Measurements from ENCODE around the gene MEF2A.

The MEF2A gene

GRCh38 chr15:99564221-99565048, 1.3 kb upstream of the MEF2A start:
- no peak for DNase-seq (ENCODE audit: low read depth in 3 of 3)

- no peak for DNase-seq (ENCODE audit: low read depth in 3 of 3)
These were observed 810 bp upstream of the MEF2A start for GRCh38 chr15:99565049-99565298.

GRCh38 chr15:99566157-99566897, 543 bp downstream of the MEF2A start:
- DNase-seq (ENCODE audit: low read depth in 3 of 3) = no peak

- no peak for DNase-seq (ENCODE audit: low read depth in 3 of 3)
These were observed 3.0 kb downstream of the MEF2A start for GRCh38 chr15:99568625-99569352.

GRCh38 chr15:99571299-99571698, 5.5 kb downstream of the MEF2A start:
- DNase-seq (ENCODE audit: low read depth in 3 of 3) = no peak

- DNase-seq (ENCODE audit: low read depth in 3 of 3) = no peak
These were observed 8.3 kb downstream of the MEF2A start for GRCh38 chr15:99574048-99574447.

GRCh38 chr15:99574502-99574901, 8.7 kb downstream of the MEF2A start:
- DNase-seq (ENCODE audit: low read depth in 3 of 3) = no peak

- no peak for DNase-seq (ENCODE audit: low read depth in 3 of 3)
These were observed 13.0 kb downstream of the MEF2A start for GRCh38 chr15:99578809-99579208.

GRCh38 chr15:99580076-99580475, 14.3 kb downstream of the MEF2A start:
- no peak for DNase-seq (ENCODE audit: low read depth in 3 of 3)

- DNase-seq (ENCODE audit: low read depth in 3 of 3) = no peak
These were observed 16.8 kb downstream of the MEF2A start for GRCh38 chr15:99582508-99582960.

- DNase-seq (ENCODE audit: low read depth in 3 of 3) = no peak
These were observed 18.4 kb downstream of the MEF2A start for GRCh38 chr15:99584081-99584600.

GRCh38 chr15:99586121-99586520, 20.3 kb downstream of the MEF2A start:
- no peak for DNase-seq (ENCODE audit: low read depth in 3 of 3)

- DNase-seq (ENCODE audit: low read depth in 3 of 3) = no peak
These were observed 24.0 kb downstream of the MEF2A start for GRCh38 chr15:99589801-99590200.

GRCh38 chr15:99590913-99591646, 25.3 kb downstream of the MEF2A start:
- DNase-seq (ENCODE audit: low read depth in 3 of 3) = no peak

GRCh38 chr15:99592145-99592791, 26.5 kb downstream of the MEF2A start:
- no peak for DNase-seq (ENCODE audit: low read depth in 3 of 3)

- no peak for DNase-seq (ENCODE audit: low read depth in 3 of 3)
These were observed 27.3 kb downstream of the MEF2A start for GRCh38 chr15:99593070-99593469.

GRCh38 chr15:99594916-99595315, 29.1 kb downstream of the MEF2A start:
- DNase-seq (ENCODE audit: low read depth in 3 of 3) = no peak

- DNase-seq (ENCODE audit: low read depth in 3 of 3) = no peak
These were observed 32.5 kb downstream of the MEF2A start for GRCh38 chr15:99598296-99598695.

GRCh38 chr15:99603828-99604227, 38.0 kb downstream of the MEF2A start:
- no peak for DNase-seq (ENCODE audit: low read depth in 3 of 3)

GRCh38 chr15:99604865-99605264, 39.1 kb downstream of the MEF2A start:
- DNase-seq (ENCODE audit: low read depth in 3 of 3) = no peak

- DNase-seq (ENCODE audit: low read depth in 3 of 3) = no peak
These were observed 39.7 kb downstream of the MEF2A start for GRCh38 chr15:99605490-99605931.

Measured in stimulated activated CD4-positive, alpha-beta T cell treated with anti-CD3 and anti-CD28 coated beads, TNF-alpha, amount 100 ng/mL, for 48 hours (primary cell).